HG03095 (cell line): Measurements from ENCODE around the gene PRKAG2.

Experiments used
- ATAC-seq: cut with Tn5 transposase; IDR thresholded peaks from one replicate; pipeline ENCODE4 v1.9.1; 2021; ENCODE audit warnings: moderate library complexity; ENCODE audit not compliant: unreplicated experiment

The PRKAG2 gene

DNA sequence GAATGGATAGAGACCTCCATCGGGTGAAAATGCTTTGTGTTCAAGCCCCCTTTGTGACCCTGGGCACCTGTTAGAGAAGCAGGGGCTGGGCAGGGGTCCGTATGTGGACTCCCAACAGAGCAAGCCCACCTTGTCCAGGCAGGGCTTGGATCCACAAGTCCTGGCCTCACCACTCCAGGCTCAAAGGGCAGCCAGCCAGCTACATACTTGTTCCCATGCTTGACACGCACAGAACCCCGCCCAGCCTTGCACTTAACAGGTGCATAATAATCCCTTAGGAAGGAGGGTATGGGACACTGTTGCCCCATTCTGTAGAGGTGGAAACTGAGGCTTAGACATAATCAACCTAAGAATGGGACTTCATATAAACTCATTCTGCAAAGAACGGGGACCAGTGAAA, 160.6 kb downstream of the PRKAG2 start:
- ATAC-seq: no peak

DNA sequence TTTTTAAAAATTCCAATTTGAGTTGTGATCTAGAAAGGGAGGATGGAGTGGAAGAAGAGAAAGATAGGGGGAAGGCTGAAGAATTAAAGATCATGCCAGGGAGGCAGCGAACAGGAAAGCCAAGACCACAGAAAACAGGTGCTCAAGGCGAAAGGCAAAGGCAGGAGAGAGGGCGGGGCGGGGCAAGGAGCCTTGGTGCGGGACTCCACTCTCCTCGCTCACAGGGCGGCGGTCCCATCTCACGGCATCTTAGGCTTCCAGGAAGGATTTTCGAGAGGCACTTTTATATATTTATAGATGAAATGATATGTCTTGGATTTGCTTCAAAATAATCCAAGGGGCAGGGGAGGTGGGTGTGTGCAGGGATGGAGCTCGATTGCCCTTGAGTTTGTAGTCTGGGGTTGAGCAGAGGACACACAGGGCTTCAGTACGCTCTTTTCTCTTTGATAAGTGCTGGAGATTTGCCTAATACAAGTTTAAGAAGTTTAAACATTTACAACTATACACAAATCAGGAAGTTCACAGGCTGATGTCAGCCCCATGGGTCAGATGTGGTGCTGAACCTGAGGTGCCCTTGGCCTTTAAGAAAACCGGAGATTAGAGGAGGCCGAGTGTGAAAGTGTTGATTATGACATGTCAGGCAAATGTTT, 161.1 kb downstream of the PRKAG2 start:
- ATAC-seq: no peak

DNA sequence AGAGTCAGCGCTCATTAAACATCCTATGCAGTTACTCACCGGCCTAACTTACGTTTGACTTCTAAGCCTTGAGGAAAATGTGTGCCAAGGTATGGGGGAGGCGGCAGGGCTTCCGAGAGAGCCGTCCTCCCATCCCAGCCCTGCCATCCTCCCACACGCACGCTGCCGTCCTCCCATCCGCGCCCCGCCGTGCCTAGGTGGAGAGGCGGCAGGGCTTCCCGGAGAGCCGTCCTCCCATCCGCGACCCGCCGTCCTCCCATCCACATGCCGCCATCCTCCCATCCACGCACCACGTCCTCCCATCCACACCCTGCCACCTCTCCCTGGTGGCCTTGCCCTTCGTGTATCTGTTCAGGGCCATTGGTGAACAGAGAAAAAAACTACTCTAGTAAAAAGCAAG, 162.7 kb downstream of the PRKAG2 start:
- no peak for ATAC-seq

DNA sequence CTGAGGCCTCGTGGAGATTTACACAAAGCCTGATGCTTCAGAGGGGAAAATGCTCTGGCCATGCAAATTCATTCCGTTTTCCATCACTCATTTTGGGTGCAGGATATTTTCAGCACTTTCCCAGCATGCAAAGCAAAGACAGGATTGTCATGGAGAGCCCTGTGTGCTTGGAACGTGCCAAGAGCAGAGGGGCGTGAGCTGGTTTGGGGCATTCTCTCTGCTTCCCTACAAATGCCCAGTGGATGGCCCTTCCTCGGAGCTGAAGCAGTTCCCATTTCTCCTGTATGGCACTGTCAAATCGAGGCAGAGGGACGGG, 164.1 kb downstream of the PRKAG2 start:
- no peak for ATAC-seq

DNA sequence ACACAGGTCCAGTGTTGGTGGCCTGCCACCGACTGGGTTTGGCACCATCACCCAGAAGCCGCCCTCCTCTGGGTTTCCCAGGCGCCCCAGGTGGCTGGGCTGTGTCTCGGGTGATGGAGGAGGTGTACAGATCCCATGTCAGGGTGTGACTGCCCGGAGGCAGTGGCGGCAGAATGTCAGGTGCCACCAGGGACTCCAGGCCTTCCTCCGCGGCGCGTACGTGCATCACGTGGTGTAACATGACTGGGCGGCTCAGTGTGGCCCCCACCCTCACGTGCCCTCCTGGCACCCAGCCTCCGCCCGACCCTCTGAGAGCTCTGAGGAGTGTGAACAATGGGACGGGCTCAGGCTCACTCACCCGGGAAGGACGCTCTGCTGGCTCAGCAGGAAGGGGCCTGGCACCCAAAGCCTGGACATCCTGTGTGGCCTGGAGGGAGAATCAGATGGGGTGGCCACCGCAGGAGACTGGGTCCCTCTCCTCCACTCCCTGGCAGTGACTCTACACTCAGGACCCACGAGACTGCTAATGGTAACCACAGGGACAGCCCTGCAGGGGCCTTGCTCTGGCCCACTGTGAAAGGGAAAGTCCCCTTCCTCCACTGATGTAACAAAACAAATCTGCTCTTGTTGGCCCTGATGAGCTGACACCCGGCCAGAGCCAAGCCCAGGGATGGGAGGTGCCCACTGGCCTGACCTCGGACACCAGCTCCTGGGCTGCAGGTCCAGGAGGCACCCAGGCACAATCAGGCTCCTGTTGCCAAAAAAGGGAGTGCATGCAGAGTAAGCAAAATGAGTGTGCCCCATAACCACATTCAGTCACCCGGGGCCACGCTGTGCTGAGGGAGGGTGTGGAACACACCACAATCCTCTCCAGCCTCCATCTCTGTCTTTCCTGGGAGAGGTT, 164.8 kb downstream of the PRKAG2 start:
- no peak for ATAC-seq

DNA sequence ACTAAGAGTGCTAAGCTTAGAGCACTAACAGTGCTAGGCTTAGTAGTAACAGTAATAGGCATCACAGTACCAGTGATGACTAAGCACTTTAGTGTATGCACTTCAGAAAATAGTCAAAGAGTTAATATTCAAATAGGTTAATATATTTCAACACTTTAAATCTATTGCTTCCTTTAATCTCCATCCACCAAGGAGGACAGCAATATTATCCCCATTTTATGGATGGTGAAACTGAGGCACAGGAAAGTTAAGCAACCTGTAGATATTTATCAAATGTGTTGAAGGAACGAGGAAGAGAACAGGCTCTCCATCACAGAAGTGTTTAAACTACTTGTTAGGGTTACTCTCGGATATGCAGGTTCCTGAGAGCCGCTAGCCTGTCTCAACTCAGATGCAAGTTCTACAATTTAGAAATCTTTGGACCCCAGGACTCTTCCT, 165.5 kb downstream of the PRKAG2 start:
- ATAC-seq: no peak

DNA sequence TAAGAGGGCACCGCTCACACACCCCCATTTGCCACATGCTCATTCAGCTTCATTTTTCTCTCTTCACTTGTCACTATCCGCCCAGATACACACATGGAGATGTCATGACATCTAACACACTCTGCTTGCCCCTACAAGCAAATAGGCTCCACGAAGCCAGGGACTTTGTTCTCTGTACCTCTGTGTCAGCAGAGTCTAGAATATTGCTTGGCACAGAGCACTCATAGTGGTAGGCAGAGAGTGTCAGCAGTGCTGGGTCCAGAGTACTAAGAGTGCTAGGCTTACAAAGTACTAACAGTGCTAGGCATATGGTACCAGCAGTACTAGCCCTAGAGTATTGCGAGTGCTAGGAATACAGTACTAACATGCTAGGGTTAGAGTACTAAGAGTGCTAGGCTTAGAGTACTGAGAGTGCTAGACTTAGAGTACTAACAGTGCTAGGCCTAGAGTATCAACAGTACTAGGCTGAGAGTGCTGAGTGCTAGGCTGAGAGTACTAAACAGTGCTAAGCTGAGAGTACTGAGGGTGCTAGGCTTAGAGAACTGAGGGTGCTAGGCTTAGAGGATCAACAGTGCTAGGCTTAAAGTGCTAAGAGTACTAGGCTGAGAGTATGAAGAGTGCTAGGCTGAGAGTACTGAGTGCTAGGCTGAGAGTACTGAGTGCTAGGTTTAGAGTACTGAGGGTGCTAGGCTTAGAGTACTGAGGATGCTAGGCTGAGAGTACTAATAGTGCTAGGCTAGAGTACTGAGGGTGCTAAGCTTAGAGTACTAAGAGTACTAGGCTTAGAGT, 166.1 kb downstream of the PRKAG2 start:
- no peak for ATAC-seq

DNA sequence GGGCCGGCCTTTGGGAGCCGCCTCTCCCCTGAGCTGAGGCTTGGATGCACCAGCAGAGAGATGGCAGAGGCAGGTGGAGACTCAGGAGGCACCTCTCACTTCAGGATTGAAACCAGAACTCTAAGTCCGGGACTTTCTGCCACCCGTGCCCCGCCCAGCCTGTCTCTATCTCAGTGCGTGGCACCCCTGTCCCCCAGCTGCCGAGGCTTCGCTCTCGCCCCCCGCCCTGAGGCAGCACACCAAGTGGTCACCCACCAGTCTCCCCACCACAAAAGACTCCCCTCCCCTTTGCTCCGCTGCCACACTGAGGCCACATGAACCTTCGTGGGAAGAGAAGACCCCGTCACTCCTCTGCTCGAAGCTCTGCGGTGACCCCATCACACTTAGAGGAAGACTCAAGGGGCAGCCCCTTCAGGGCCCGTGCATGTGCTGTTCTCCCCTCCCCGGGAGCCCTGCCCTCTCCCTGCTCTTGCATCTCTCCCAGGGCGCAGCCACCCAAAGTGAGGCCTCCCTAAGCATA, 166.7 kb downstream of the PRKAG2 start:
- ATAC-seq: no peak

DNA sequence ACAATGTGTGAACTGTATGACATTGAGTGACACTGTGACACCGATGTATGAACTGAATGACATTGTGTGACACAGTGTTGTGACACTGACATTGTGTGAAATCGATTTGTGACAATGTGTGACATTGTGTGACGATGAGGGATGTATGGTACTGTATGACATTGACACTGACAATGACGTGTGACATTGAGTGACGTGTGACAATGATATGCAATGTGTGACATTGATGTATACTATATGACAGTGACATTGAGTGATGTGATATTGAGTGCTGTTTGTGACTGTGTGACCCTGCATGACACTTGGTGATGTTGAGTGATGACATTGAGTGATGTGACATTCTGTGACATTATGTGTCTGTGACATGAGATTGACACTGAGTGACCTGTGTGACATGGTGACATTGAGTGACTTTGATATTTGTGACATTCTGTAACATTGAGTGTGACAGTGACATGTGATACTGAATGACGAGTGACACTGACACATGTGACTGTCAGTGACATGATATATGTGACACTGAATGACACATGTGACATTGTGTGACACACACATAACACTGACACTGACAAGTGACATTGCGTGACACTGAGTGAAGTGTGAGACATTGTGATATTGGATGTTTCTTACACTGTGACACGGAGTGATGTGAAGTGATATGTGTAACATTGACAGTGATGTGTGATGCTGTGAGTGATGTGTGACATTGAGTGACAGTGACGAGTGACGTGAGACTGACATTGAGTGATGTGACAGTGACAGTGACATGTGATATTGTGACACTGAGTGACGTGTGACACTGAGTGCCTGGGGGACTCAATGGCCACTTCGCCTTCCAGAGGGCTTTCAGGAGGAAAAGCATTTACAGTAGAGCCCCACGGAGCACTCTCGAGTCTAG, 167.5 kb downstream of the PRKAG2 start:
- ATAC-seq: no peak

DNA sequence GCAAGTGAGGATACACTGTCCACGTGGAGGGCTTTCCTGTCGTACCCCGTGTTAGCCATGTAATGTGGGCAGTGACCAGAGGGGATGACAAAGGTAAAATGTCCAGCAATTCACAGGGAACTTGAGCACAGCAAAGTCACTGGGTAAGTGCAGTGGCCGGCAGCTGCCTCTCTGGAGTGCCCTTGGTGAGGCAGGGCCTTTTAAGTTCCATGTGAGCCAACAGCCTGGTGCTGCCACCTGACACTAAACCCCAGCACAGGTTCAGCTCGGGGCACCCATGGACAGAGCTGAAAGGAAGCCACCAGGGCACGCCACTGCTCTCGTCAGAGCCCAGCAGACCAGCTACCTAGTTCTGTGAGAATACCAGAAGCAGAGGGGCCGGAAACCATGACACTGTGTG, 168.3 kb downstream of the PRKAG2 start:
- ATAC-seq: no peak

DNA sequence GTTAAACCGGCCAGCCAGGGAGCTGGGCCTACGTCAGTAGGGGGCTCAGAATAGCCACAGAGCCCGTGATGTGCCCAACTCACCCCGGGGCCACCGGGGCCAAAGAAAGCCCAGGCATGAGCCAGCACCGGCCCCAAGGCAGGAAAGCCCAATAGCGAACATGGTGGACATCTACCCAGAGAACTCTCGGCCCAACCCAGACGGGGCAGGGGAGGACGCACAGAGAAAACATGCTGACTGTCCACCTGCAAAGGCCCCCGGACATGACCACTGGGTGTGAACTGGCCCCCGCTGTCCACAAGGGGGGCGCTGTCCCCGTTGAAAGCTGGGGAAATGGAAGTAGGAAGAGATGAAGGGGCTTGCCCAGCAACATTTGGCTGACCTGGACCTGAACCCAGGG, 169.2 kb downstream of the PRKAG2 start:
- no peak for ATAC-seq

DNA sequence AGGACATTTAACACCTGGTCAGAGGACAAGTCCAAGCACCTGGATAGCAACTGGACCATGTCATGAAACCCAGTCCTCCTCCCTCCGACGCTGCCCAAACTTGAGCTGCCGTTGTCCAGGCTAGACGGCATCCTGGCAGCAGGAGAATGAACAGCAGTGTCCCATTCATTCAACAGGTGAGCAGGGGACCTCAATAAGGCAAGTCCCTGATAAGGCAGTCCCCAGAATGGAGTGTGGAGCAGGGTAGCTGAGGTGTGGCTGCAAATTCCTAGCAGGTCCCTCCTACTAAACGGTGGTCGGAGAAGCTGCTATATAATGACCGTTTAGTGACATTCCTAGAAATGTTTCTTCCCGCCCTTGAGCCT, 169.8 kb downstream of the PRKAG2 start:
- ATAC-seq: no peak

DNA sequence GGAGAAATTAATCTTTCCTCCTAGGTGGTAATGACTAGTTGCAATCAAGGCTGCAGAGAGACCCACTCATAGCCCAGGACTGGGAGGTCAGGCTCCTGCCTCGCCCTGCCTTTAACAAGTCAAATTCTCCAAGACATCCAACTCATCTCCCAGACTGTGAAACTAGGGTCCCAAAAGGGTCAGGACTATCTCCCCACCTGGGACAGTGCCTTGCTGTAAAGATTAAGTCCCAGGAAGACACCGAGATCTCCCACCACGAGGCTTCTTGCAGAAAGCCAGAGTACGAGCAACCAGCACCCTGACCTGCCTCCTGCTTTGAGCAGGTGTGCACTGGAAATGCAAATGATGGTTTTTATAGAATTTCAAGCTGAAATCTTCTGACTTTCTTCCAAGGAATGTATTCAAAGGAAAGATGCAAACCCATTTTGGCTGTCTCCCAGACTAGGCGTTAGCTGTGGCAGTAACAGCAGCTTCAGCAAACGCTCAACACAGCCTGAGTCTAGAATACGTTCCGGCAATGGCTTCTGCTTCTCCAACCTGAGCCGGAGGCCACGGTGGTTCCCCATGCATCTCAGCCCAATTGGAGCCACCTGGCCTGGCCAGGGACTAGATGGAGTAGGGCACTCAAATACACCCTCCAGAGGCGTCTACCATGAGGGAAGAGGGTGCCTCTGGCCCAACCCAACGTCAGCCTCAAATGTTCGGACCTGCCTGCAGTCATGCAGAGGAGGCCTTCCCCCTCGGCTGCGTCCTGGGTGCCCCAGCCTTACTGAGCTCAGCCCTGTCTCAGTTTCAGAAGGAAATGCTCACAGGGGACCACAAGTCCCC, 170.4 kb downstream of the PRKAG2 start:
- ATAC-seq: no peak

DNA sequence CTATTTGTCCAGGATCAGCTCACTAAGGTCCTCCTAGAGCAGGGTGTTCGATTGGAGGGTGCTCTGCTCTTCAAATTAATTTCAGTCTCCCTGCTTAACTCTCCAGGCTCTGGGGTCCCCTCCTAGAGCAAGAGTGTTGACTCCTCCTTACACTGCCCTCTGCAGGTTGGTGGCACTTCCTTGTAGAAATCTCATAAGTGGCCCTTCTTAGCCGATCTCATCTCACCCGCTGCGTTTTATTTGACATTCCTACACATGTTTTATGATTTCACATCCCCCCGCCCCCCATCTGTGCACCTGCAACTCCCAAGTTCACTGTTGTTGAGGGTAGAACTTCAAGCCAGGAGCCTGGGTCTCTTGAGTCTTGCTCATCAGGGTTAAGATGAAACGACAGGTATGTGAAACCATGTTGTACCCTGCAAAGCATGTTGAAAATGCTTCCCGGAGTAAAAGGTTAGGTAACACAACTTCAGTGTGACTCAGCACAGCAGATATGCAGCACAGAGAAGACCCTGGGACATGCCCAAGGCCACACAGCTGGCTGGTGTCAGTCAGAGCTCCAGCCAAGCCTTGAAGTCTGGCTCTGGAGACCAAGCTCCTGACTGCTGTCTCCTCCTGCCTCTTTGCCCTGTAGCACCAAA, 171.2 kb downstream of the PRKAG2 start:
- ATAC-seq: no peak

DNA sequence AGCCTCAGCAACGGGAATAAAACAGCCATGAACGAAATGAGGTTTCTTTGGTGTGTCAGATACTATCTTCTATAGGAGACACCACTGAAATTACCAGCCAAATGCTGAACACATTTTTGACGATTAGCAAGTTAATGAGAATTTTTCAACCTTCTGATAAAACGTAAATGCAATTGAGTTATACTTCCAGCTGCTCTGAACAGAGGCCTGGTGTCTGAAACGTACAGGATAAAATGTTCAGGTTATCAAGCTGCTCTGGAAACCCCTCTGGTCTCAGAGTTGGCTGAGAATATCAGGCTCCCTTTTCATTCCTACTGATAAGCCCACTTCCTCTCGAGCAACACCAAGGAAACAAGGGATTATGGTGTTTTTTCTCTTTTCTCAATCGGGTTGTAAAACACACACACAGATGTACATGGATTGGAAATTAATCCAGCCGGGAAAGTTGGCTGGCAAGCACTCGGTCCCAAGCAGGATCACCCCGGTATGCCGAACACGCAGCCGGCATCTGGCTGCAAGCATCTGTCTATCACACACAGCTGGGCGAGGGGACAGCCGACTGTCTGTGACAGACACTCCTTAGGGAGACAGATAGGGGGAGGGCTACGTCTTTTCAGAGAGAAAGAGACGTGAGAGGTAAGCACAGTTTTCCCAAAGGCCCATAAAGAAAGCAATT, 171.8 kb downstream of the PRKAG2 start:
- ATAC-seq: no peak

DNA sequence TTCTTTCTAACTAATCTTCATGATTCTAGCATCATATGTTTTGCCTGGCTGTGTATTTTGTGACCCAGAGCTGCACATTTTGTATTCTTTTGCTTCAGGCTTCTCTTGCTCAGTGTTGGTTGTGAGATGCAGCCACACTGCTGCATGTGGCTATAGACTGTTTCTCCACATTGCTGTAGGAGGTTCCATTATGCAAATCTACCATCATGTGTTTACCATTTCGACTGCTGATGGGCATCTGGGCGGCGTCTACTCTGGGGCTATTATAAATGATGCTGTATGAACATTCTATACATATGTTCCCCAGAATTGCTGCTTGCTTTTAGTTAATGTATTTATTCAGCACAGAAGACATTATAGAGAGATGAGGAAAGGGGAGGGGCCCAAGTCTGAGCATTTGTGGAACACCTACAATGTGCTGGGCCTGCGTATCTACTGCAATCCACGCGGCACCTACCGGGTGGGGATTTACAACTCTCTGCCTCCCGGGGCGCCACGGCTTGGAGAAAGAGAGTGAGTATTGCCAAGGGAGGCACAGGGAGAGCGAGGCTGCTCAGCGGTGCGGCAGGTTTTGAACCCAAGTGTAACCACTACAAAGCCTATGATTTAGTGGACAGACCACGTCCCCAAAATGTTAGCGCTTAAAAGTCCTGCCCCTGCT, 172.5 kb downstream of the PRKAG2 start:
- no peak for ATAC-seq

DNA sequence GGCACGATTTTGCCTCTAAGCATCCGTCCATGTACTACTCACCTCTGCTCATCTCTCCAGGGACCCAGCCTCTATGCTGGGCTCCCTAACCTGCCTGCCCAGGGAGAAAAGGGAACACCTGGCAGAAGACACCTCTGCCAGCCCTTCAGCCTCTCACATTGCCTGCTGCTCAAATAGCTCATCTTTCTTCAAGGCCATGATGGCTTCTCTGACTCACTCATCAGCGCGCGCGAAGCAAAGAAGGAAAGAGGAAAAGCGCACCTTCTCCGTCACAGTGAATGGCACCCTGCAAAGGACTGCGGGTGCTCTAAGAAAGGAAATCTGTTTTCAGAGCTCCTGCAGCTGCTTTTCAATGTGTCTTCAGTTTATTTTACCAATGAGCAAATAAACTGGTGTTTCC, 174.0 kb downstream of the PRKAG2 start:
- no peak for ATAC-seq

DNA sequence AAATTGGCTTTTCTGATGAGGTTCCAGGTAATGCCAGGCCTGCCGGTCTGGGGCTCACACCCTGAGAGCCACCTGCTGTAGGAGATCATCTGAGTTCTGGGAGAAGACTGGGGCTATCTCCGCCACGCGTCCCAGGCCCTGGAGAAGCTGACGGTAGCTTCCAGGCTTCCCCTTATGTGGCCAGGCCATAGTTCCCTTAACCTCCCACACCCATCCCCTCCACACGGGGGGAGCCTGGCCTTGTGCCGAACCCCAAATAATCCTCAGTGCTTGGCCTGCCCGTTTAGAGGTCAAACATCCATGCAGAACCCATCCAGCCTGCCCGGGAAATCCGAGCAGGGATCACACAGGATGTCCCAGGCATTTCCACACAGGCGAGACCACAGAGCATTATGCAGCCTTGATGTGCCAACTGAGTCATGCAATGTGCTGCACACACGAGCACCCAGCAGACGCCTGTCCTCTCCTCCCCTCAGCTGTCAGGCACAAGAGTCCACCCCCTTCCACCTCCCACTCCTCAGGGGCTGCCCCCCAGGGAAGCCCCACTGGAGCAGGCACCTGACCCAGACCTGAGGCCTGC, 176.2 kb downstream of the PRKAG2 start:
- ATAC-seq: no peak
